ENCODE data around the gene PABPC3.

- TF ChIP-seq CTCF (IDR thresholded peaks at IDR 0.05; ENCODE audit: extremely low read depth in 1 of 2, insufficient read depth in 1 of 2, low read depth in 1 of 2, low read length in 2 of 2) (no peak), POLR2AphosphoS5 (IDR thresholded peaks at IDR 0.05; ENCODE audit: insufficient read depth, low read depth, low read length) (no peak), POLR2A (IDR thresholded peaks at IDR 0.05; ENCODE audit: low read depth, low read length) (no peak), EZH2 (IDR thresholded peaks at IDR 0.05; ENCODE audit: borderline replicate concordance, low read depth, low read length, severe bottlenecking) (no peak), GATA2 (IDR thresholded peaks at IDR 0.05; ENCODE audit: insufficient read depth, insufficient read length, low read depth, low read length) (no peak), MAX (IDR thresholded peaks at IDR 0.05; ENCODE audit: insufficient read depth, insufficient read length) (no peak), FOS (IDR thresholded peaks at IDR 0.05; ENCODE audit: borderline replicate concordance, insufficient read depth, low read length) (no peak), MYC (IDR thresholded peaks at IDR 0.05; ENCODE audit: low read depth, low read length) (no peak), JUN (IDR thresholded peaks at IDR 0.05; ENCODE audit: borderline replicate concordance, insufficient read depth, insufficient read length, low read depth) (no peak)
These were observed 13.4 kb downstream of the PABPC3 start for GRCh38 chr13:25109341-25109740.

All from endothelial cell of umbilical vein (primary cell).